Duodenal mucosa (tissue), 2 donors: ENCODE results near the gene NCDN.

Experiments used
- H3K27ac ChIP-seq: one replicate; pipeline ENCODE4 v1.7.0; 2013; ENCODE audit warnings: low read depth, low read length
- H3K27me3 ChIP-seq, 2 donors: one replicate each; pipeline ENCODE4 v1.7.0; 2013; ENCODE audit warnings: low read length in 2 of 2, control low read depth in 1 of 2; ENCODE audit not compliant: insufficient read depth in 2 of 2, control insufficient read depth in 1 of 2
- H3K36me3 ChIP-seq, 2 donors: one replicate each; pipeline ENCODE4 v1.7.0; 2013; ENCODE audit warnings: low read length in 2 of 2, control low read depth in 1 of 2; ENCODE audit not compliant: insufficient read depth in 2 of 2, control insufficient read depth in 1 of 2
- H3K4me1 ChIP-seq, 2 donors: one replicate each; pipeline ENCODE4 v1.7.0; 2013; ENCODE audit warnings: low read length in 2 of 2, control low read depth in 1 of 2; ENCODE audit not compliant: insufficient read depth in 2 of 2, control insufficient read depth in 1 of 2
- H3K4me3 ChIP-seq, 2 donors: one replicate each; pipeline ENCODE4 v1.7.0; 2013; ENCODE audit warnings: low read length in 2 of 2, low read depth in 1 of 2
- H3K9ac ChIP-seq, 2 donors: one replicate each; pipeline ENCODE4 v1.7.0; 2013; ENCODE audit warnings: low read length in 2 of 2, low read depth in 1 of 2
- H3K9me3 ChIP-seq, 2 donors: one replicate each; pipeline ENCODE4 v1.7.0; 2013; ENCODE audit warnings: low read length in 2 of 2, control low read depth in 1 of 2; ENCODE audit not compliant: control insufficient read depth in 1 of 2

The NCDN gene

DNA sequence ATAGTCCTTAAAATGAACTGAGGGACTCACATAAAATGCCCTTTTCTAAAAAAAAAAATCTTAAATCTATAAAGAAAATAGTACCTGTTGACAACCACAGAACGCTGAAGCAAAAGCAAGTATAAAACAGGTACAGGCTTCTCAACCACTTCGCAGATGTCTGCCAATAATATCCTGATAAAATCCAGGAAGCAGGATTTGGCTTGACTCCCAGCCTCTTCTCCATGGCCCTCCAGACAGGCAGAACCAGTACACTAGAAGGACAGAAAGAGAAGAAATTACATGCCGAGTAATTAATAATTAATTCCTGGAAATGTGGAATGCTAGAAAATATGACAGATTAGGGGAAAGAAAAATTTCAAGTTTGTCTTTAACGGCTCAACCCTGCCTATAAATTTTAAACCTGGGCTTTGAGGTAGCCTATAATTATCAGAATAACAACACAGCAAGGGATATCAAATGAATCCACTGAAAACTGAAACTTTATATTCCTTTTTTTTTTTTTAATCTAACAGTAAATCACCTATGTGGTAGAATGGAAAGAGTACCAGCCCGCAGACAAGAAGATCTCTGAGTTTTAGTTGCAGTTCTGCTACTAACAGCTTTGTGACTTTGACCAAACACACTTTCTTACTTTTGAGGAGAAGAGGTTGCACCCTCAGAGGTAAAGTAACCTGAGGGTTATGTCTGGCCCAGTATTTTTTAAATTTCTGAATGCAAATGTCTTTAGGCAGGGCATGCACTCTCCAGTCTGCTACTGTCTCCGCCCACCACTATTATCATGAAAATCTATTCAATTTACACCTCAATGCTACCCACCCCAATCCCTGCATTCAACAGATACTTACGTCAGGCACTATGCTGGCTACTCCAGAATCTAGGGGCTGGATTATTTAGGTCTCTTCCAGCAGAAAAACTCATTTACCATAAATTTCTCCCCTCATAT lies 3.1 kb upstream of the NCDN start:
- Histone ChIP-seq H3K9ac (no peak overlapping the region), H3K4me3 (no peak overlapping the region), H3K36me3 (peaks cover 4 to 35% of the 10 kb centered on the region in 2 donors), H3K4me1 (peaks cover 42 to 45% of the 10 kb centered on the region in 2 donors), H3K27ac (no peak overlapping the region), H3K27me3 (no peaks in the 10 kb centered on the region), H3K9me3 (no peaks in the 10 kb centered on the region)

DNA sequence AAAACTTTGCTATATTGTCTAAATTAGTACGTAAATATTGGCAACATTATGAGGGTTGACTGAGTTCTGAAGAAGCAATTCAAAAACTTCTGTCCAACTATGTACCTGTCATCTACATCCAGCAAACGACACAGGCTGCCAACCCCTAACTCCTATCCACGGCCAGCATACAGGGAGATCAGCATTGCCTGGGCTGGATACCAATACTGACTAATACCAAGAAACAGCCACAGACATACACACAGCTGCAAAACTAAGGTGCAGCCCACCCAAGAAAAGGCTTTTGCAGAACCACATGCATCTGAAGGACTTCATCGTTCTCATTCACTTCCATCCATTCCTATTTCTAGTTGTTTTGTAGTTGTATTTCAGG lies 2.4 kb upstream of the NCDN start:
- peak overlapping the region in 1 of 2 donors; percentile 0 for H3K4me3 ChIP-seq
- H3K9me3 ChIP-seq, result no peaks in the 10 kb centered on the region
- H3K27me3 ChIP-seq, result no peaks in the 10 kb centered on the region
- no peak overlapping the region for H3K9ac ChIP-seq
- H3K4me1 ChIP-seq, result peaks cover 42 to 45% of the 10 kb centered on the region in 2 donors
- no peak overlapping the region for H3K27ac ChIP-seq
- peaks cover 4 to 31% of the 10 kb centered on the region in 2 donors for H3K36me3 ChIP-seq

DNA sequence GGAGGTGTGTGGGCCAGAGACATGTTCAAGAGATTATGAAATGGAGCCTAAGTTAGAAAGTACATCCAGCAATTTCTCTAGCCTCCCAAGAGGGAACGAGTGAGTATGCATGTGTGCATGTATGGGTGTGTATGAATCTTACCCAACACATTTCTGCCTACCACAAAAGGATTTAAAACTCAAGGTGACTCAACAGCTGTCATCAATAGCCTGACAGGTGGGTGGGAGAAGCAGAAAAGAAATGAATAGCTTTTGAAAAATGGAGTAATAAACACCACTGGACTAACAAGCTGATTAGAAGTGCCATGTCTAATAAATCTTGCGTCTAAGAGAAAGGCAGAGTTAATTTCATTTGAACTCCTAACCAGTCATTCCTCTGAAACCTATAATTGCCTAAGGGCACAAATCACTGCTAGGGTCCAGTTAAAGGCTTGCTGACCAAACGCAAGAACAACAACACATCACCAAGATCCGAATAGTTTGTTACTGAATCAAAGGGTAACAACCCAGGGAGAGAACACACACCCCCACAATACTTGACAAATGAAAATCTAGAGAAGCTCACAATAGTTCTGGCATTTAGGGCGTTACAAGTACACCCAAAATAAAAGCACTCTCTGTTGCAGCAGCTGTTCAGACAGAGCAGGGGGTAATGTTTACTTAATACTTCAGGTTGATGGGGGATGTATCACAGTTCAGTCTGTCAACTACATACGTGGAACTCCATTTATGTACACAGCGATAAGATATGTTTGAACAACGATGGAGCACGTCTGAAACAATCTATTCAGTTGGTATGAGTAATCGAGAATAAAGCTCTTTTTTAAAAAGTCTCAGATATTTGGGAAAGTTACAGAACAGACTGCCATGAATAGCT lies 1.8 kb upstream of the NCDN start:
- H3K27me3 ChIP-seq, result no peaks in the 10 kb centered on the region
- H3K4me3 ChIP-seq, result peak overlapping the region; percentile 89 to 93
- H3K9ac ChIP-seq, result peak overlapping the region; percentile 11 to 68
- no peak overlapping the region for H3K27ac ChIP-seq
- H3K36me3 ChIP-seq, result peaks cover 3 to 28% of the 10 kb centered on the region in 2 donors
- H3K4me1 ChIP-seq, result peaks cover 43 to 49% of the 10 kb centered on the region in 2 donors
- no peaks in the 10 kb centered on the region for H3K9me3 ChIP-seq

GRCh38 chr1:35556484-35557117 lies 998 bp upstream of the NCDN start:
- peak overlapping the region; percentile 89 to 93 for H3K4me3 ChIP-seq
- H3K9me3 ChIP-seq, result no peaks in the 10 kb centered on the region
- peaks cover 0 to 23% of the 10 kb centered on the region in 2 donors for H3K36me3 ChIP-seq
- H3K27me3 ChIP-seq, result no peaks in the 10 kb centered on the region
- H3K9ac ChIP-seq, result peak overlapping the region; percentile 68 to 96
- H3K27ac ChIP-seq, result peak overlapping the region; percentile 95
- H3K4me1 ChIP-seq, result peaks cover 46 to 52% of the 10 kb centered on the region in 2 donors

GRCh38 chr1:35557118-35557610 lies 435 bp upstream of the NCDN start, which contains the start of gene KIAA0319L:
Gene KIAA0319L (minus strand): TSS chr1:35557403. CDS start chr1:35554491, 2,912 bp downstream.
- Histone ChIP-seq H3K27me3 (no peaks in the 10 kb centered on the region), H3K27ac (peak within 1 kb of the TSS; percentile 95), H3K4me3 (peak within 1 kb of the TSS; percentile 89 to 93), H3K36me3 (peaks cover 0 to 17% of the 10 kb centered on the region in 2 donors), H3K9me3 (no peaks in the 10 kb centered on the region), H3K4me1 (peaks cover 46 to 52% of the 10 kb centered on the region in 2 donors), H3K9ac (peak within 1 kb of the TSS; percentile 68 to 96)

DNA sequence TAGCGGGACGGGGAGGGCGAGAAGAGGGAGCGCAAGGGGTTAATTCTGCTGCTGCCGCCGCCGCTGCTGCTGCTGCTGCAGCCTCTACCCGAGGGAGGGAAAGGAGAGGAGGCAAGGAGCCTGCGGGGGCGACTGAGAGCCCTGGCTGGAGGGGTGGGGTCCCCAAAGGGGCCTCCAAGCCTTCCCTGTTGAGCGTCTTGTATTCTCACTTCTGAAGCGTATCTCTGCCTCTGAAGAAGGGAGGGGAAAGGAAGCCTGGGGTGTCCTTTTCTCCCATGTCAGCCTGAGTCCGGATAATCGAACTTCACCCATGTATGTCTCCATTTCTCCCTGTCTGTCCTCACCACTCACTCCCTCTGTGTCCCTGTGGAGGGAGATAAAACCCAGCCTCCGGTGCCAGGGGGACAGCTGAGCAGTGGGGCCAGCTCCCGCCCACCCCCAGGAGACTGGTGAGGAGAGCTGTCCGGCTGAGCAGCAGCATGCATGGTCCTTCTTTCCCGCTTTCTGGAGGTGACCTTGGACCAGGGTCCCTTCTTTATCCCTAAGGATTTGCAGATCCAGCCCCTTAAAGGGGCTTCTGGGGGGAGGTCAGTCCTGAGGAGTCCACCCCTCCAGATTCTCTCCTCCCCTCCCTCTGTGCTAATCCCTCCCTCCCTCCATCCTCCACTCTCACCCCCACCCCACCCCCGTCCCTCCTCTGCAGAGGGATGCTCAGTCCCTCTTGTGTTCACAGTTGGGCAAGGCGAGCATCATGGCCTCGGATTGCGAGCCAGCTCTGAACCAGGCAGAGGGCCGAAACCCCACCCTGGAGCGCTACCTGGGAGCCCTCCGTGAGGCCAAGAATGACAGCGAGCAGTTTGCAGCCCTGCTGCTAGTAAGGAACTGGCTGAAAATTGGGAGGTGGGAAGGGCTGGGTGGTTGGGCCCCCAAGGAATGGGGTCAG lies 1.0 kb downstream of the NCDN start:
- Histone ChIP-seq H3K36me3 (peaks cover 2 to 5% of the 10 kb centered on the region in 2 donors), H3K9me3 (no peaks in the 10 kb centered on the region), H3K4me1 (peaks cover 42 to 51% of the 10 kb centered on the region in 2 donors), H3K27ac (no peak overlapping the region), H3K4me3 (peak overlapping the region; percentile 89 to 93), H3K9ac (peak overlapping the region; percentile 50 to 96), H3K27me3 (no peaks in the 10 kb centered on the region)

- Histone ChIP-seq H3K9me3 (no peaks in the 10 kb centered on the region), H3K4me3 (no peak overlapping the region), H3K27ac (no peak overlapping the region)
These were observed 1.8 kb downstream of the NCDN start for GRCh38 chr1:35559317-35559944.

GRCh38 chr1:35560256-35561225 lies 2.9 kb downstream of the NCDN start:
- Histone ChIP-seq H3K4me1 (peaks cover 25 to 33% of the 10 kb centered on the region in 2 donors), H3K9ac (no peak overlapping the region), H3K9me3 (no peaks in the 10 kb centered on the region), H3K27ac (no peak overlapping the region), H3K27me3 (no peaks in the 10 kb centered on the region), H3K4me3 (peak overlapping the region in 1 of 2 donors; percentile 3), H3K36me3 (peaks cover 2 to 3% of the 10 kb centered on the region in 2 donors)

More at GRCh38 chr1:35559317-35559944, 1.8 kb downstream of the NCDN start:
- Histone ChIP-seq H3K27me3 (no peaks in the 10 kb centered on the region), H3K4me1 (peaks cover 35 to 44% of the 10 kb centered on the region in 2 donors), H3K36me3 (peaks cover 2 to 3% of the 10 kb centered on the region in 2 donors), H3K9ac (no peak overlapping the region)
